HepG2 (cell line): Measurements from ENCODE around the gene RBM27. TPM values are rescaled to one million over a fixed set of nuclear protein-coding genes. Genes with fewer than 3 reads are reported as not detected.

Source experiments
- ATAC-seq: fragments of 200-7000 bp; cut with Tn5 transposase; 3 replicates; pipeline ENCODE4 v1.9.1; 2020; ENCODE audit warnings: mild to moderate bottlenecking, moderate library complexity
- BruUV-seq: library from RNA; stranded (reverse); fragments of 400-500 nt; replicated peaks from 2 replicates; lab custom pipeline; 2021; lab: Mats Ljungman, UMichigan
- CTCF ChIA-PET: fragments of 300-600 bp; formaldehyde crosslinking; extraction: SDS; loops from one replicate; lab custom pipeline; 2021; ENCODE audit warnings: low total read pairs, inconsistent platforms, low intra/inter-chr PET ratio; lab: Yijun Ruan, JAX
- POLR2A ChIA-PET: fragments of 350-600 bp; sonication (Branson Sonifier 250); formaldehyde crosslinking; loops from one replicate; lab custom pipeline; 2020; ENCODE audit warnings: antibody characterized with exemption, inconsistent platforms; lab: Yijun Ruan, JAX
- DNase-seq: peaks from one replicate; pipeline ENCODE4 v3.0.0-alpha.2; 2015; ENCODE audit warnings: low spot score
- FAIRE-seq: peaks from 3 replicates; lab custom pipeline; 2011; peaks lifted over from hg19 to GRCh38; lab: Jason Lieb, UNC
- H2AFZ ChIP-seq: one replicate; pipeline ENCODE4 v1.6.1; 2011; ENCODE audit warnings: low read length, inconsistent platforms
- H3K27ac ChIP-seq: fragments of 300-600 bp; 3 replicates; pipeline ENCODE4 v1.8.0; 2011; ENCODE audit warnings: mixed run types, mild to moderate bottlenecking, mixed read lengths, low read length, inconsistent platforms; ENCODE audit not compliant: insufficient read depth; ENCODE audit errors: extremely low read length
- H3K27me3 ChIP-seq, 2 experiments: fragments of 200-600 bp in 1 of 2; 2 replicates in 1 of 2; 3 replicates in 1 of 2; pipeline versions ENCODE4 v1.6.0 to v1.8.0; 2011; ENCODE audit warnings: low read length in 2 of 2, mild to moderate bottlenecking in 2 of 2, moderate library complexity in 2 of 2, inconsistent platforms in 1 of 2; ENCODE audit not compliant: insufficient read depth in 2 of 2, control insufficient read depth in 1 of 2
- H3K36me3 ChIP-seq, 2 experiments: fragments of 200-600 bp in 1 of 2; replicated peaks in 1 of 2; 2 replicates in 1 of 2; 3 replicates in 1 of 2; pipeline versions ENCODE4 v1.5.1 to v1.8.0; 2011; ENCODE audit warnings: low read length in 2 of 2, inconsistent platforms in 1 of 2; ENCODE audit not compliant: insufficient read depth in 2 of 2, control insufficient read depth in 1 of 2
- H3K4me1 ChIP-seq: 2 replicates; pipeline ENCODE4 v1.5.1; 2012; ENCODE audit warnings: low read length, inconsistent platforms; ENCODE audit not compliant: insufficient read depth
- H3K4me2 ChIP-seq: 2 replicates; pipeline ENCODE4 v1.6.0; 2011; ENCODE audit warnings: low read depth, low read length, inconsistent platforms
- H3K4me3 ChIP-seq, 3 experiments: fragments of 200-600 bp in 1 of 3; sonication (generic), shearing (Covaris generic) in 1 of 3; replicated peaks in 1 of 3; 2 replicates each; pipeline ENCODE4 v1.5.1; 2011 to 2016; ENCODE audit warnings: low read length in 3 of 3, inconsistent platforms in 2 of 3, low read depth in 2 of 3, mild to moderate bottlenecking in 2 of 3, control low read depth in 1 of 3, mixed read lengths in 1 of 3; ENCODE audit not compliant: insufficient read depth in 1 of 3
- H3K79me2 ChIP-seq: one replicate; pipeline ENCODE4 v1.6.1; 2011; ENCODE audit warnings: low read length, inconsistent platforms; ENCODE audit not compliant: insufficient read depth
- H3K9ac ChIP-seq: 2 replicates; pipeline ENCODE4 v1.6.0; 2011; ENCODE audit warnings: mild to moderate bottlenecking, low read depth, low read length, inconsistent platforms; ENCODE audit not compliant: insufficient read depth
- H3K9me3 ChIP-seq: 2 replicates; pipeline ENCODE4 v1.5.1; 2012; ENCODE audit warnings: mild to moderate bottlenecking, low read length
- H4K20me1 ChIP-seq: 2 replicates; pipeline ENCODE4 v1.6.0; 2011; ENCODE audit warnings: inconsistent platforms, mild to moderate bottlenecking, low read length, moderate library complexity; ENCODE audit not compliant: insufficient read depth
- AHR ChIP-seq: IDR thresholded peaks from 2 replicates; pipeline ENCODE4 v1.6.1; 2018; ENCODE audit warnings: missing genetic modification reagents, missing compliant biosample characterization
- ATAD3A ChIP-seq: sonication (generic); formaldehyde crosslinking; IDR thresholded peaks from 2 replicates; pipeline ENCODE4 v1.4.0; 2020; ENCODE audit warnings: missing genetic modification reagents
- POLR2G ChIP-seq: fragments of 200-400 bp; formaldehyde crosslinking; IDR thresholded peaks from 2 replicates; pipeline ENCODE4 v1.6.1; 2018; ENCODE audit warnings: mild to moderate bottlenecking, low read depth, low read length, moderate library complexity
- SKIL ChIP-seq: sonication (generic); formaldehyde crosslinking; IDR thresholded peaks from 2 replicates; pipeline ENCODE4 v1.8.0; 2022; ENCODE audit warnings: missing genetic modification reagents, mild to moderate bottlenecking, moderate library complexity, borderline replicate concordance
- SSRP1 ChIP-seq: IDR thresholded peaks from 2 replicates; pipeline ENCODE4 v1.6.1; 2016; ENCODE audit warnings: control low read depth
- STAT5B ChIP-seq: sonication (generic); formaldehyde crosslinking; IDR thresholded peaks from 2 replicates; pipeline ENCODE4 v1.4.0; 2020; ENCODE audit warnings: missing genetic modification reagents
- ZFAT ChIP-seq: sonication (generic); formaldehyde crosslinking; conservative IDR thresholded peaks from 2 replicates; pipeline ENCODE4 v1.8.1; 2023; ENCODE audit warnings: missing genetic modification reagents, inconsistent platforms
- ZFY ChIP-seq: sonication (generic); formaldehyde crosslinking; IDR thresholded peaks from 2 replicates; pipeline ENCODE4 v1.4.0; 2020; ENCODE audit warnings: missing genetic modification reagents
- WGBS: methylation state at CpG from one replicate; pipeline ENCODE4 v1.1.6; 2017; ENCODE audit warnings: low lambda C conversion rate; 5-methylcytosine and 5-hydroxymethylcytosine counted together
- in situ Hi-C: cut with HindIII; loops from 2 replicates; pipeline ENCODE4 v1.10.0; 2017; ENCODE audit warnings: low pct_unique_long_range_greater_than_20kb; ENCODE audit not compliant: extremely low pct_ligation_motif_present
- intact Hi-C: fragments of 100-400 bp; cut with micrococcal nuclease; formaldehyde crosslinking; loops from one replicate; pipeline ENCODE4 v1.10.0; 2022; ENCODE audit not compliant: unreplicated experiment
- polyA plus RNA-seq, 8 experiments: library from polyadenylated mRNA; depleted of rRNA in 3 of 8; stranded (reverse) in 7 of 8; unstranded in 1 of 8; fragments of >200 nt; fragmentation: Illumina TruSeq in 4 of 8; extraction: Trizol in 4 of 8; gene quantifications; 2 replicates each; pipeline versions ENCODE4 v1.2.1 to v1.2.3, GENCODE V29; 2011 to 2016; ENCODE audit warnings: low read depth in 4 of 8, missing spikeins in 1 of 8, mixed read lengths in 1 of 8; ENCODE audit not compliant: insufficient read depth in 1 of 8
- total RNA-seq, 5 experiments: library from RNA; depleted of rRNA; stranded (reverse); fragments of >200 nt; fragmentation: Illumina TruSeq; extraction: Trizol; gene quantifications; 2 replicates each; pipeline ENCODE4 v1.2.3, GENCODE V29; 2016; ENCODE audit warnings: low read depth in 1 of 5

RBM27 gene
- total and polyA plus RNA-seq, 2 of the 13 experiments (the other 11 are each of a cell fraction or from before 2014, with no cell fraction given): 12.9 to 23.4 TPM

GRCh38 chr5:146199176-146199815 lies 4.1 kb upstream of the RBM27 start:
- Histone ChIP-seq H3K27ac (no peak overlapping the region), H2AFZ (no peak overlapping the region), H3K9ac (no peak overlapping the region), H3K4me1 (peaks cover 26% of the 10 kb centered on the region), H3K4me2 (no peak overlapping the region), H3K27me3 (no peaks in the 10 kb centered on the region; a peak in 2 of 5 replicates), H3K79me2 (peaks cover 7% of the 10 kb centered on the region), H3K9me3 (no peaks in the 10 kb centered on the region), H3K4me3 (no peak overlapping the region), H3K36me3 (no peaks in the 10 kb centered on the region), H4K20me1 (0 out of 2 replicates have a peak, but pooled peaks cover under 1% of the 10 kb centered on the region)
- DNase-seq (no peak), ATAC-seq (no peak), FAIRE-seq (peak; percentile 50)
- intact Hi-C loops: no loop called here
- CTCF ChIA-PET: no interaction called here
- POLR2A ChIA-PET: interaction anchor here (2.5 kb wide), 1 partner anchor 16 kb away, joined by 12 read pairs; the partner anchor contains the start of gene LARS1
- in situ Hi-C loops: no loop called here
- TF ChIP-seq STAT5B (CRISPR knock-in tag): no peak
- no peak for TF ChIP-seq ZFAT (CRISPR knock-in tag)
- no peak for TF ChIP-seq POLR2G
- TF ChIP-seq ATAD3A (CRISPR knock-in tag): no peak
- no peak for TF ChIP-seq SKIL
- TF ChIP-seq SSRP1 (CRISPR knock-in tag): no peak
- no peak for TF ChIP-seq ZFY (CRISPR knock-in tag)
- TF ChIP-seq AHR (CRISPR knock-in tag): no peak
- no TSS peak for BruUV-seq
- 81% methylated on average over 6 of the region's 6 CpGs for WGBS
